CD4-positive, alpha-beta T cell treated with Interleukin-17A for 4 hours (primary cell): Measurements from ENCODE around the gene OPN5.
"Not testable (repeated sequence)": the region's sequence is repeated elsewhere in the genome, so short reads cannot be mapped to it uniquely, and the experiment has no call there.

ENCODE experiments used
- DNase-seq: peaks from one replicate; pipeline ENCODE4 v3.0.0-alpha.2; 2020; ENCODE audit warnings: mixed read lengths

OPN5 gene

DNA sequence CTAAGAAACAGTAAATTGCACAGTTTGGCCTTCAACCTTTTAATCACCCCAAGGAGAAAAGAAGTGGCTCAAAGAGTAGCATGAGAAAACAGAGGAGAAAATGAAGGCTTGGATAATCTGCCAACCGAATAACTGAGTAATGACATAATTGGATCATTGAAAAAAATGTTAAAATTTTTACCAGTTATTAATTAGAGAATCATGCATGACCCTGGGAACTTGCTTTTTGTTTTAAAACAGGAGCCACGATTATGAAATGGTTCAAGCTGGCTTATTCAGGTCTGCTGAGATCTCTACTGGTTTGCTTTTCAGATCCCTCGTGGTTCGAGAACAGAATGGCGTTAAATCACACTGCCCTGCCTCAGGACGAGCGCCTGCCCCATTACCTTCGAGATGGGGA is at the start of gene OPN5:
Gene OPN5 (plus strand): TSS at position 301 of the 400 bp plus-strand sequence. CDS start 35 bp downstream, at position 336.
- no peak for DNase-seq

- peak; percentile 4 for DNase-seq
These were observed 47.8 kb upstream of the OPN5 start for GRCh38 chr6:47733879-47734558.

- no peak for DNase-seq
These were observed 46.9 kb upstream of the OPN5 start for GRCh38 chr6:47734831-47735481.

GRCh38 chr6:47736083-47736700 is 45.6 kb upstream of the OPN5 start:
- no peak for DNase-seq

GRCh38 chr6:47737406-47737805 is 44.4 kb upstream of the OPN5 start:
- DNase-seq = no peak

DNA sequence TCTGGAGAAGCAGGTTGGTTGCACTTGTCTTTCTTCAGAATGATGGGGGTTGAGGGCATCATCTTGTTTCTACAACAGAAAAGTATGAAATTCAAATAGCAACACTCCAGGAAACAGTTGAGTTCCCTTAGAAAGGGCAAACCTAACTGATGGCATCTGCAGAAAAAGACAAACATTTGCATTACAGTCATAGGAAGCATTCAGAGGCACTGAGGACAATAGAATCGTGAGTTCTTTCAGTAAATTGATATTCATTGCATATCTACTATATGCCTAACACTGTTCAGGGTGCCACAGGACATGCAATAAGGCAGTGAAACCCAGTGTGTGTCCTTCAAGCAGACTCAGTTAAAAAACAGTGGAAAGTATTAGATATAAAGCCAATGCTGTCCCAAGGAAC is 41.1 kb upstream of the OPN5 start:
- no peak for DNase-seq

- DNase-seq = no peak
These were observed 40.0 kb upstream of the OPN5 start for GRCh38 chr6:47741807-47742206.

GRCh38 chr6:47743744-47744143 is 38.1 kb upstream of the OPN5 start:
- no peak for DNase-seq

DNA sequence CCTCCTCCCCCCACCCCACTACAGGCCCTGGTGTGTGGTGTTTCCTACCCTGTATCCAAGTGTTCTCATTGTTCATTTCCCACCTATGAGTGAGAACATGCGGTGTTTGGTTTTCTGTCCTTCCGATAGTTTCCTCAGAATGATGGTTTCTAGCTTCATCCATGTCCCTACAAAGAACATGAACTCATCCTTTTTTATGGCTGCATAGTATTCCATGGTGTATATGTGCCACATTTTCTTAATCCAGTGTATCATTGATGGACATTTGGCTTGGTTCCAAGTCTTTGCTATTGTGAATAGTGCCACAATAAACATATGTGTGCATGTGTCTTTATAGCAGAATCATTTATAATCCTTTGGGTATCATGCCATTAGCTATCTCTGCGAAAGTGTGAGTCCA is 36.6 kb upstream of the OPN5 start:
- not testable (repeated sequence) for DNase-seq

- no peak for DNase-seq
These were observed 32.1 kb upstream of the OPN5 start for GRCh38 chr6:47749757-47750156.

DNA sequence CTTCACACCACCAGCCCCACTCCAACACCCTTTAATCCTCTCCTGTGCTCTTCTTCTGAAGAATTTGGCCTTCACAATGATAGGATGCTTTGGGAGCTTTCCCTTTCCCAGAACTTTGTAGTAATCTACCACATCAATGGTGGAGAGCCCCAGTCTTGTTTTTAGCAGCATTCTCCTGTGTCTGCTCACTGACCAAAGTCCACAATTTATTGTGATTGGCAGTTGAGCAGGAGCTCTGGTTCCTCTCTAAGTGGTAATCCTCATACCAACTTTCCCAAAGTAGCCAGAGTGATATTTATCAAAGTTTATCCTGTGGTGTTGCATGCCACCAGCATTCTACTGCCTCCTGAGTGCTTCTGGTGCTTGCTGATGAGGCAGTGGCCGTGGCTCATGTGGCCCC is 29.0 kb upstream of the OPN5 start:
- DNase-seq = no peak

DNA sequence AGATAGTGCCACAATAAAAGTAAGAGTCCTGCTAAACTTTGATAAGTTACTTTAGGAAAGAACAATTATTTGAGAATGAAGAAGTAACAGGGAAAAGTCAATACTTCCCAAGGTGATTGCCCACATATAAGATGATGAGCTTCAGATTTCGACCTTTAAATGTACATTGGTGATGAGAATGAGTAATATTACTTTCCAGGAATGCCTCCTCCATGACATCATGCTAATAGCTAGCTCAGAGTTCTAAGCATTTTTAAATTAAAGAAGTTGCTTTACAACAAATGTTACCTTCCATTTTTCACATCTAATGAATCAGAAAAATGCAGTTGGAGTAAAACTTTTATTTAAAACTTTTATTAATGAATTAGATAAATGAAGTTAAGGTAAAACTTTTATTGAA is 22.5 kb upstream of the OPN5 start:
- no peak for DNase-seq

DNA sequence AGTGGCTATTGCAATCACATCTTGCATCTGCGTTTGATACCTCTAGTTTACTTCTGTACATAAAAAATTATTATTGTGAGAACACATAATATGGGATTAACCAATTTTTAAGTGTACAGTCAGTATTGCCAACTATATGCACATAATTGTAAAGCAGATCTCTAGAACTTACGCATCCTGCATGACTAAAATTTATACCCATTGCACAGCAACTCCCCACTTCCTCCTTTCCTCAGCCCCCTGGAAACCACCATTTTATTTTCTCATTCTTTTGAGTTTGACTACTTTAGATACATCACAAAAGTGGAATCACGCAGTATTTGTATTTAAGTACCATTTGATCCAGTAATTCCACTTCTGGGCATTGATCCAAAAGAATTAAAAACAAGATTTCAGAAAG is 19.3 kb upstream of the OPN5 start:
- no peak for DNase-seq

GRCh38 chr6:47766445-47766844 is 15.4 kb upstream of the OPN5 start:
- DNase-seq = no peak

DNA sequence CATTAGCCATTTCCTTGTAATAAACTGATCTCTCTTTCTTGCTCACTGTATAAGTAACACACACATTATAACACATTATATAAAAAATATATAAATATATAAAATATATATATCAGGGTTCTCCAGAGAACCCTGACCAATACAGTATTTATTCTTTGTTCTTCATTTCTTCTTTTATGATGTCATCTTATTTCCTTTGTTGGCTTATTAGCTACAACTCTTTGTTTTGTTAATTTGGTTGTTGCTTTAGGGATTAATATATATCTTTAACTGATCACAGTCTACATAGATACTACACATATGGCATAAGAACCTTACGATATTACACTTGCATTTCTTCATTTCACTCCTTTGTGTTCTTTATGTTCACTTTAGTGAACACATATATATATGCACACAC is 14.7 kb upstream of the OPN5 start:
- no peak for DNase-seq

- no peak for DNase-seq
These were observed 11.8 kb upstream of the OPN5 start for GRCh38 chr6:47769982-47770381.

- DNase-seq = no peak
These were observed 9.5 kb upstream of the OPN5 start for GRCh38 chr6:47772359-47772758.

DNA sequence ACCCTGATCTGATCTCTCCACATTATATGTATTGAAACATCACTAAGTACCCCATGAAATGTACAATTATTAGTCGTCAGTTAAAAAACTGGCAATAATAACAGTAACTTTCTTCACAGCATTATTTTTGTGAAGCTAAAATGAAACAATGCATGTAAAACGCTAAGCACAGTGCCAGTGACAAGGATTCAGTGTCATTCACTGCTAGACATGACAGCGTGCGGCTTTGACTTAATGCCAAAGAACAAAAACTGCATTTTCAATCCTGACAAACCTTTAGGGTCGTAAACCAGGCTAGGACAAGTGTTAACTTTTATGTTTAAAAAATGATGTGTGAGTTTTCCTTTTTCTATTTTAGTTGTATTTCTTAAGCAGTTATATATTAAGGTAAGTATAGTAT is 8.8 kb upstream of the OPN5 start:
- no peak for DNase-seq

GRCh38 chr6:47780510-47781356 is 1.1 kb upstream of the OPN5 start:
- DNase-seq = peak; percentile 13

DNA sequence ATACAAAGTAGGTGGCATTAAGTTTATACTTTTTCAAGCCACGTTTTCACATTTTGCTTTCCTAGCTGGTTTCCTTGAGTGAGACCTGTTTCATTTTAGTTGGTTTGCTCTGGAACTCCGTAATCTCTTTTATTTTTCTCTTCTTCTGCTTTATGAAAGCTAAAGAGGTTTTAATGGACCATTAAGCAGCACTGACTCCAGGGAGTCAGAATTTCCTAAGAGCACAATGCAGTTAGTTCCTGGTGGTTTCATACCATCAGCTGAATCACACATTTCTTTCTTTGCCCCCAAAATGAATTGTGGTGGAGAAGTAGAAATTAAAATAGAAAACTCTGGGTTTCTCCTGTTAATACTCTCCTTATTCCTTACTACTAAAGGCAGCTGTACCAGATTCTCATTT is 3.4 kb downstream of the OPN5 start:
- no peak for DNase-seq

DNA sequence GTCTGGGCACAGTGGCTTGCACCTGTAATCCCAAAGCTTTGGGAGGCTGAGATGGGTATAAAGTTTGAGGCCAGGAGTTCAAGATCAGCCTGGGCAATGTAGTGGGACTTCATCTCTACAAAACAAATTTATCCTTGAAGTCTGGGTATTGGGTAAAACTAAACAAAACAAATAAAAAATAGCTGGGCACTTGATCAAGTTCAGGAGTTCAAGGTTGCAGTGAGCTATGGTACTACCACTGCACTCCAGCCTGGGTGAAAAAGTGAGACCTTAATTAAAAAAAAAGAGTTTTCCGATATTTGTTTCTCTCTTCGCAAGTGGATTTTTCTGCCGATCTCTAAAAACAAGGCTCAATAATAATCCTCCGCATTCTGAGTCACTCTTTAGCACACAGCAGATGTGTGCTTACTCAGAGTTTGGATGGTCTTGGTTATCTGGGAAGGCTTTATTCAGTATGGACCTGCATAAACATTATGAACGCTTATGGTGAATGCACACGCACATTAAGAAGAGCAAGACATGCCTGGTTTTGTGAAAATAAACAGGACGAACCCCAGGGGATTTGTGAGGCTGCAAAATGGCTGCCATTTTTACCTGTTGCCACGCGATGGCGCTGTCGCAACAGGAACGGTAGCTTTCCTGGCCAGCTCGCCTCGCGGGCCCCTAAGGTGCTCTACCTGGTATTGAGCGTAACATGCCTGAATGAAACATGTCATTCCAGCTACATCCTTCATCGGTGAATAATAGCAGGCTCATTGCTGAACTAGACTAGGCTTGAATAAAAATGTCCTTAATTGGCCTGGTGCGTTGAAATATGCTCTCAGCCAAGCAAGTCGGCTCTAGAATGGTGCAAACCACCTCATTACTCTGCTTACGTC is 6.0 kb downstream of the OPN5 start:
- peak; percentile 50 for DNase-seq

DNA sequence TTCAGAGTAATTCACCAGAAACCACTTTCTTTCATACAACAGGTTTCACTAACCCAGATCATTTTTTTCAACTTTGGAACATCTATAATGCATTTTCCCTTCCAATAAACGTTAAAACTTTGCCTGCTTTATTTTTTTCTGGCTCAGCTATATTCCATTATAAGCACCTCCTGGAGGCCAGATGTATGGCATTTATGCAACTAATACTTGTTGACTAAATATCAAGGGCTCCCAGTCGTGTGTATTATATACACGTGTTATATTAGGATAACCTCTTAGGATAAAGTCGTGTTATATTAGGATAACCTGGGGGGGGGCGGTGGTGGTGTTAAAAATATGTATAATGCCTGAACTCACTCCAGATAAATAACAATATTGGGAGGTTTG is 6.7 kb downstream of the OPN5 start:
- no peak for DNase-seq
